Esophagus muscularis mucosa (tissue), 4 donors: ENCODE data around the gene EIF1. TPM values are rescaled to one million over a fixed set of nuclear protein-coding genes. Genes with fewer than 3 reads are reported as not detected.
"Not testable (repeated sequence)": the region's sequence is repeated elsewhere in the genome, so short reads cannot be mapped to it uniquely, and the experiment has no call there.

Experiments used
- DNase-seq: peaks from one replicate; pipeline ENCODE4 v3.0.0-alpha.2; 2017; ENCODE audit errors: extremely low spot score
- H3K27ac ChIP-seq, 4 donors: fragments of 200-600 bp; sonication (generic); replicated peaks in 1 of 4; 1 replicate in 3 of 4; 2 replicates in 1 of 4; pipeline ENCODE4 v1.5.1; 2016 to 2019; ENCODE audit warnings: mild to moderate bottlenecking in 1 of 4
- H3K27me3 ChIP-seq, 4 donors: fragments of 200-600 bp; sonication (generic); one replicate each; pipeline versions ENCODE4 v1.5.1 to v1.6.0; 2016 to 2019
- H3K36me3 ChIP-seq, 4 donors: fragments of 200-600 bp; sonication (generic); one replicate each; pipeline ENCODE4 v1.5.1; 2016 to 2019
- H3K4me1 ChIP-seq, 4 donors: fragments of 200-600 bp; sonication (generic); one replicate each; pipeline ENCODE4 v1.5.1; 2016 to 2019
- H3K4me3 ChIP-seq, 4 donors: fragments of 200-600 bp; sonication (generic); 1 replicate in 2 of 4; 2 replicates in 2 of 4; pipeline ENCODE4 v1.5.1; 2016 to 2019; ENCODE audit warnings: mild to moderate bottlenecking in 4 of 4, moderate library complexity in 1 of 4
- H3K9me3 ChIP-seq, 4 donors: fragments of 200-600 bp; sonication (generic); 1 replicate in 3 of 4; 2 replicates in 1 of 4; pipeline ENCODE4 v1.5.1; 2016 to 2019
- CTCF ChIP-seq, 3 experiments: fragments of 200-600 bp in 2 of 3; fragments of 450-650 bp in 1 of 3; sonication (generic) in 2 of 3; IDR thresholded peaks; one replicate each; pipeline ENCODE4 v1.5.1; 2017 to 2019; ENCODE audit warnings: antibody characterized with exemption in 3 of 3, mild to moderate bottlenecking in 2 of 3, moderate library complexity in 1 of 3
- EP300 ChIP-seq: sonication (generic); formaldehyde crosslinking; IDR thresholded peaks from one replicate; pipeline ENCODE4 v1.6.1; 2017; ENCODE audit warnings: antibody characterized with exemption
- POLR2A ChIP-seq: fragments of 450-650 bp; IDR thresholded peaks from one replicate; pipeline ENCODE4 v1.6.1; 2017; ENCODE audit warnings: antibody characterized with exemption, moderate library complexity, mild to moderate bottlenecking, low read depth
- POLR2AphosphoS5 ChIP-seq, 2 donors: sonication (generic); formaldehyde crosslinking; IDR thresholded peaks; one replicate each; pipeline ENCODE4 v1.6.1; 2017; ENCODE audit warnings: antibody characterized with exemption in 2 of 2
- WGBS: methylation state at CpG from one replicate; pipeline ENCODE4 v1.1.5; 2018; 5-methylcytosine and 5-hydroxymethylcytosine counted together
- intact Hi-C: fragments of 100-400 bp; cut with DNase I; formaldehyde crosslinking; loops from one replicate; pipeline ENCODE4 v1.15.1; 2023
- total RNA-seq, 4 donors: library from RNA; depleted of rRNA; stranded (reverse); fragments of >200 nt; gene quantifications; one replicate each; pipeline versions ENCODE4 v1.1.0 to v1.2.1, GENCODE V29; 2016

EIF1 gene
- 100 to 1,000 TPM; 158 to 426 (median 207) TPM for total RNA-seq

- intact Hi-C loops = no loop called here
- WGBS = 0% methylated on average over 30 of the region's 81 CpGs
Observed at GRCh38 chr17:41688641-41689496, at the start of gene EIF1. TSS of gene EIF1 (plus strand) at chr17:41688885. CDS start at chr17:41689039, 154 bp downstream.

GRCh38 chr17:41638941-41639340 is 49.7 kb upstream of the EIF1 start:
- H3K4me3 ChIP-seq = no peak overlapping the region
- H3K27me3 ChIP-seq = no peaks in the 10 kb centered on the region
- H3K27ac ChIP-seq = no peak overlapping the region
- 74% methylated on average over 6 of the region's 6 CpGs for WGBS
- intact Hi-C loops = no loop called here
- TF ChIP-seq EP300 = no peak
- TF ChIP-seq POLR2AphosphoS5 (IDR thresholded peaks at IDR 0.05) = no peak
- no peak for TF ChIP-seq CTCF (IDR thresholded peaks at IDR 0.05)
- no peak for TF ChIP-seq POLR2A
- no peak for DNase-seq
- peaks cover 6 to 13% (median 9%) of the 10 kb centered on the region in 4 donors for H3K4me1 ChIP-seq
- no peaks in the 10 kb centered on the region for H3K9me3 ChIP-seq
- H3K36me3 ChIP-seq = no peaks in the 10 kb centered on the region

More at GRCh38 chr17:41688641-41689496, at the start of gene EIF1:
- H3K4me1 ChIP-seq = peaks cover 27 to 44% (median 34%) of the 10 kb centered on the region in 4 donors
- peak within 1 kb of the TSS; percentile 98 to 100 (median 100) for H3K27ac ChIP-seq
- DNase-seq = peak; percentile 100
- H3K27me3 ChIP-seq = no peaks in the 10 kb centered on the region
- TF ChIP-seq EP300 = no peak
- TF ChIP-seq CTCF (IDR thresholded peaks at IDR 0.05) = no peak
- TF ChIP-seq POLR2AphosphoS5 (IDR thresholded peaks at IDR 0.05) = peak; percentile 100
- peak; percentile 100 for TF ChIP-seq POLR2A
- peaks cover 42 to 46% (median 44%) of the 10 kb centered on the region in 4 donors for H3K36me3 ChIP-seq
- H3K4me3 ChIP-seq = peak within 1 kb of the TSS; percentile 74 to 94 (median 90)
- no peaks in the 10 kb centered on the region for H3K9me3 ChIP-seq

GRCh38 chr17:41639492-41640473 is 48.9 kb upstream of the EIF1 start:
- TF ChIP-seq CTCF (IDR thresholded peaks at IDR 0.05) (no peak), EP300 (no peak), POLR2AphosphoS5 (IDR thresholded peaks at IDR 0.05) (no peak), POLR2A (no peak)
- intact Hi-C loops = no loop called here

GRCh38 chr17:41640596-41640995 is 48.1 kb upstream of the EIF1 start:
- H3K27me3 ChIP-seq, DNase-seq, H3K4me1 ChIP-seq, H3K27ac ChIP-seq, H3K4me3 ChIP-seq, H3K9me3 ChIP-seq, intact Hi-C loops, H3K36me3 ChIP-seq: not testable (repeated sequence)
- 98% methylated on average over 5 of the region's 5 CpGs for WGBS

More at GRCh38 chr17:41639492-41640473, 48.9 kb upstream of the EIF1 start:
- Histone ChIP-seq H3K27me3 (no peaks in the 10 kb centered on the region), H3K27ac (no peak overlapping the region), H3K4me3 (no peak overlapping the region), H3K9me3 (no peaks in the 10 kb centered on the region), H3K36me3 (no peaks in the 10 kb centered on the region), H3K4me1 (peaks cover 6 to 10% (median 8%) of the 10 kb centered on the region in 4 donors)
- no peak for DNase-seq
- 89% methylated on average over 7 of the region's 7 CpGs for WGBS
